Aorta (tissue), 5 donors: ENCODE results near the gene COL16A1. TPM values are rescaled to one million over a fixed set of nuclear protein-coding genes. Genes with fewer than 3 reads are reported as not detected.

Source experiments
- ATAC-seq: fragments of 200-7000 bp; cut with Tn5 transposase; one replicate; pipeline ENCODE4 v1.9.1; 2022; ENCODE audit warnings: moderate library complexity; ENCODE audit not compliant: low FRiP score
- DNase-seq, 2 donors: peaks; one replicate each; pipeline ENCODE4 v3.0.0-alpha.2; 2020
- H3K27ac ChIP-seq, 2 donors: one replicate each; pipeline ENCODE4 v1.5.1; 2013; ENCODE audit warnings: low read length in 2 of 2, mild to moderate bottlenecking in 2 of 2, moderate library complexity in 2 of 2, control low read depth in 1 of 2, inconsistent platforms in 1 of 2, low read depth in 1 of 2
- H3K27me3 ChIP-seq, 2 donors: one replicate each; pipeline ENCODE4 v1.6.1; 2013; ENCODE audit warnings: control low read depth in 1 of 2, low read length in 1 of 2, mild to moderate bottlenecking in 1 of 2, moderate library complexity in 1 of 2; ENCODE audit not compliant: insufficient read depth in 2 of 2, control insufficient read depth in 1 of 2
- H3K36me3 ChIP-seq, 2 donors: one replicate each; pipeline ENCODE4 v1.6.1; 2013; ENCODE audit warnings: control low read depth in 1 of 2, low read length in 1 of 2, mild to moderate bottlenecking in 1 of 2; ENCODE audit not compliant: insufficient read depth in 2 of 2, control insufficient read depth in 1 of 2
- H3K4me1 ChIP-seq, 2 donors: one replicate each; pipeline ENCODE4 v1.6.1; 2013; ENCODE audit warnings: low read length in 2 of 2, control low read depth in 1 of 2, mild to moderate bottlenecking in 1 of 2, moderate library complexity in 1 of 2; ENCODE audit not compliant: insufficient read depth in 2 of 2, control insufficient read depth in 1 of 2
- H3K4me3 ChIP-seq, 2 donors: one replicate each; pipeline ENCODE4 v1.5.1; 2013; ENCODE audit warnings: low read length in 2 of 2, control low read depth in 1 of 2, mild to moderate bottlenecking in 1 of 2
- H3K9me3 ChIP-seq: one replicate; pipeline ENCODE4 v1.6.1; 2013; ENCODE audit warnings: mild to moderate bottlenecking, low read length; ENCODE audit not compliant: control insufficient read depth
- WGBS, 2 donors: extraction: QIAGEN DNeasy Blood & Tissue Kit; methylation state at CpG; one replicate each; pipeline ENCODE4 v1.1.7; 2013; 5-methylcytosine and 5-hydroxymethylcytosine counted together
- intact Hi-C, 2 donors: fragments of 100-400 bp; cut with DNase I; formaldehyde crosslinking; loops; one replicate each; pipeline versions ENCODE4 v1.14.2 to v1.15.0; 2022
- polyA plus RNA-seq, 2 donors: library from polyadenylated mRNA; stranded (reverse); fragments of 200-250 nt; gene quantifications; one replicate each; pipeline ENCODE4 v1.2.3, GENCODE V29; 2013
- total RNA-seq, 2 donors: library from RNA; stranded (reverse); fragmentation: NEBNext Ultra II Directional; extraction: Animal tissue kit (Norgen Biotek cat#: 25700); gene quantifications; one replicate each; pipeline ENCODE4 v1.2.1, GENCODE V29; 2021
- donor health status: healthy with polysubstance abuse.
- donor health status: Bipolar disorder and iron deficiency.
- donor health status: DM: no; HTN: no; CAD: no.
- donor health status: DM: no; HTN: no; CAD: no.
- donor health status: DM: yes; HTN: yes; CAD: no.

The COL16A1 gene
- total and polyA plus RNA-seq, 4 donors = 39.8 to 358 (median 130) TPM

- 95 to 96% methylated on average over 1 of the region's 1 CpG for WGBS, 2 donors
- H3K4me1 ChIP-seq = no peaks in the 10 kb centered on the region
- H3K27me3 ChIP-seq = no peaks in the 10 kb centered on the region
- DNase-seq = no peak
- intact Hi-C loops = loop anchor here in 1 of 2 donors (5.0 kb wide), 1 partner anchor 40 kb away; no protein-coding TSS in a partner anchor
- no peaks in the 10 kb centered on the region for H3K36me3 ChIP-seq
- no peak overlapping the region for H3K4me3 ChIP-seq
- H3K27ac ChIP-seq = no peak overlapping the region
- ATAC-seq = no peak
- H3K9me3 ChIP-seq = no peaks in the 10 kb centered on the region
Measured at GRCh38 chr1:31747304-31747703, 43.5 kb upstream of the COL16A1 start.

- Histone ChIP-seq H3K4me3 (no peak overlapping the region), H3K9me3 (no peaks in the 10 kb centered on the region), H3K36me3 (no peaks in the 10 kb centered on the region), H3K27ac (no peak overlapping the region), H3K27me3 (no peaks in the 10 kb centered on the region), H3K4me1 (no peaks in the 10 kb centered on the region)
- WGBS, 2 donors = 41 to 54% methylated on average over 7 of the region's 7 CpGs
- intact Hi-C loops = loop anchor here in 1 of 2 donors (5.0 kb wide), 1 partner anchor 41 kb away; no protein-coding TSS in a partner anchor
- ATAC-seq (no peak), DNase-seq (no peak)
Measured at GRCh38 chr1:31746687-31747086, 42.9 kb upstream of the COL16A1 start.

- no peak for DNase-seq
- Histone ChIP-seq H3K27me3 (no peaks in the 10 kb centered on the region), H3K4me3 (no peak overlapping the region), H3K9me3 (no peaks in the 10 kb centered on the region), H3K27ac (no peak overlapping the region), H3K4me1 (no peaks in the 10 kb centered on the region), H3K36me3 (no peaks in the 10 kb centered on the region)
- intact Hi-C loops = loop anchor here in 1 of 2 donors (2.0 to 5.0 kb wide), 2 partner anchors 41 to 83 kb away; no protein-coding TSS in a partner anchor
- 45% methylated on average over 15 of the region's 15 CpGs for WGBS, 2 donors
- no peak for ATAC-seq
Measured at GRCh38 chr1:31745946-31746670, 42.3 kb upstream of the COL16A1 start.

- intact Hi-C loops = loop anchor here in 1 of 2 donors (2.0 to 5.0 kb wide), 2 partner anchors 42 to 83 kb away; no protein-coding TSS in a partner anchor
- no peak overlapping the region for H3K4me3 ChIP-seq
- DNase-seq (peak; percentile 68 to 90), ATAC-seq (peak; percentile 62)
- no peaks in the 10 kb centered on the region for H3K27me3 ChIP-seq
- no peaks in the 10 kb centered on the region for H3K36me3 ChIP-seq
- H3K4me1 ChIP-seq = no peaks in the 10 kb centered on the region
- H3K27ac ChIP-seq = no peak overlapping the region
- WGBS, 2 donors = 52 to 53% methylated on average over 4 of the region's 4 CpGs
- no peaks in the 10 kb centered on the region for H3K9me3 ChIP-seq
Measured at GRCh38 chr1:31745096-31745945, 41.5 kb upstream of the COL16A1 start.

- no peaks in the 10 kb centered on the region for H3K9me3 ChIP-seq
- DNase-seq (no peak), ATAC-seq (no peak)
- no peaks in the 10 kb centered on the region for H3K4me1 ChIP-seq
- no peak overlapping the region for H3K27ac ChIP-seq
- WGBS, 2 donors = 94 to 95% methylated on average over 25 to 28 of the region's 28 CpGs
- H3K27me3 ChIP-seq = no peaks in the 10 kb centered on the region
- no peaks in the 10 kb centered on the region for H3K36me3 ChIP-seq
- intact Hi-C loops = loop anchor here (2.0 to 5.0 kb wide), 2 partner anchors 77 to 82 kb away; no protein-coding TSS in a partner anchor
- H3K4me3 ChIP-seq = no peak overlapping the region
Measured at GRCh38 chr1:31744165-31744888, 40.5 kb upstream of the COL16A1 start.

- Histone ChIP-seq H3K4me3 (no peak overlapping the region), H3K9me3 (no peaks in the 10 kb centered on the region), H3K4me1 (no peaks in the 10 kb centered on the region), H3K27me3 (no peaks in the 10 kb centered on the region), H3K27ac (no peak overlapping the region), H3K36me3 (no peaks in the 10 kb centered on the region)
- intact Hi-C loops = loop anchor here in 1 of 2 donors (5.0 kb wide), 1 partner anchor 75 kb away; no protein-coding TSS in a partner anchor
- whole genome bisulfite sequencing, 2 donors = 87 to 90% methylated on average over 32 of the region's 32 CpGs
- no peak for ATAC-seq
- no peak for DNase-seq
Measured at GRCh38 chr1:31742462-31743212, 38.8 kb upstream of the COL16A1 start.

GRCh38 chr1:31739346-31739745 is 35.5 kb upstream of the COL16A1 start:
- ATAC-seq = no peak
- intact Hi-C loops = no loop called here
- no peak overlapping the region for H3K27ac ChIP-seq

GRCh38 chr1:31736675-31737074 is 32.9 kb upstream of the COL16A1 start:
- DNase-seq = no peak
- Histone ChIP-seq H3K36me3 (no peaks in the 10 kb centered on the region), H3K4me3 (no peak overlapping the region), H3K9me3 (no peaks in the 10 kb centered on the region), H3K27ac (no peak overlapping the region), H3K27me3 (no peaks in the 10 kb centered on the region), H3K4me1 (no peaks in the 10 kb centered on the region)
- no peak for ATAC-seq
- 74% methylated on average over 17 to 18 of the region's 18 CpGs for WGBS, 2 donors
- intact Hi-C loops = no loop called here

More at GRCh38 chr1:31739346-31739745, 35.5 kb upstream of the COL16A1 start:
- Histone ChIP-seq H3K4me1 (no peaks in the 10 kb centered on the region), H3K4me3 (no peak overlapping the region), H3K36me3 (no peaks in the 10 kb centered on the region), H3K27me3 (no peaks in the 10 kb centered on the region), H3K9me3 (no peaks in the 10 kb centered on the region)
- no peak for DNase-seq
- 73 to 80% methylated on average over 12 of the region's 12 CpGs for WGBS, 2 donors
